H1 (cell line): ENCODE results near the gene FOLR1. TPM values are rescaled to one million over a fixed set of nuclear protein-coding genes. Genes with fewer than 3 reads are reported as not detected.

Source experiments
- CTCF ChIA-PET: fragments of 300-600 bp; sonication (Branson Sonifier 250); formaldehyde crosslinking; loops from one replicate; lab custom pipeline; 2021; ENCODE audit not compliant: partially characterized antibody; lab: Charles Lee
- POLR2A ChIA-PET: fragments of 300-600 bp; sonication (Branson Sonifier 250); formaldehyde crosslinking; loops from one replicate; lab custom pipeline; 2021; ENCODE audit warnings: inconsistent platforms; ENCODE audit not compliant: partially characterized antibody; lab: Charles Lee
- DNase-seq, 2 experiments: peaks; one replicate each; pipeline versions ENCODE4 v3.0.0 to v3.0.0-alpha.2; 2010 to 2022; ENCODE audit warnings: low spot score in 2 of 2, low read depth in 1 of 2, mixed read lengths in 1 of 2
- FAIRE-seq: peaks from 2 replicates; lab custom pipeline; 2011; peaks lifted over from hg19 to GRCh38; lab: Jason Lieb, UNC
- H2AFZ ChIP-seq: 2 replicates; pipeline ENCODE4 v1.8.1; 2012; ENCODE audit warnings: low read length, inconsistent platforms
- H2AK5ac ChIP-seq: 2 replicates; pipeline ENCODE4 v1.6.1; 2013; ENCODE audit warnings: low read depth, low read length
- H2BK120ac ChIP-seq: replicated peaks from 2 replicates; pipeline ENCODE3; 2013; ENCODE audit warnings: low read depth, low read length, inconsistent platforms
- H2BK12ac ChIP-seq: 2 replicates; pipeline ENCODE4 v1.6.1; 2013; ENCODE audit warnings: low read depth, low read length
- H2BK15ac ChIP-seq: 2 replicates; pipeline ENCODE4 v1.6.1; 2013; ENCODE audit warnings: low read length
- H2BK20ac ChIP-seq: 2 replicates; pipeline ENCODE4 v1.6.1; 2013; ENCODE audit warnings: low read length
- H2BK5ac ChIP-seq: 2 replicates; pipeline ENCODE4 v1.6.1; 2013; ENCODE audit warnings: low read depth, low read length
- H3K14ac ChIP-seq: 2 replicates; pipeline ENCODE4 v1.6.1; 2013; ENCODE audit warnings: inconsistent platforms; ENCODE audit not compliant: insufficient read length
- H3K18ac ChIP-seq: 2 replicates; pipeline ENCODE4 v1.6.1; 2013; ENCODE audit warnings: low read length; ENCODE audit errors: extremely low read depth
- H3K23ac ChIP-seq: 2 replicates; pipeline ENCODE4 v1.6.1; 2013; ENCODE audit warnings: inconsistent platforms; ENCODE audit not compliant: insufficient read length
- H3K23me2 ChIP-seq: 2 replicates; pipeline ENCODE4 v1.6.1; 2013; ENCODE audit warnings: low read depth, low read length
- H3K27ac ChIP-seq: 2 replicates; pipeline ENCODE4 v1.6.1; 2011; ENCODE audit warnings: low read depth, low read length, inconsistent platforms
- H3K27me3 ChIP-seq, 4 experiments: replicated peaks in 1 of 4; 1 replicate in 1 of 4; 2 replicates in 3 of 4; pipeline versions ENCODE4 v1.6.1 to v1.8.1; 2011 to 2013; ENCODE audit warnings: low read length in 3 of 4, mild to moderate bottlenecking in 3 of 4, inconsistent platforms in 2 of 4, mixed read lengths in 2 of 4, moderate library complexity in 1 of 4; ENCODE audit not compliant: control insufficient read depth in 3 of 4, insufficient read depth in 3 of 4; ENCODE audit errors: extremely low read depth in 1 of 4
- H3K36me3 ChIP-seq, 4 experiments: 2 replicates each; pipeline versions ENCODE4 v1.6.1 to v1.8.1; 2011 to 2013; ENCODE audit warnings: mild to moderate bottlenecking in 4 of 4, low read length in 3 of 4, moderate library complexity in 2 of 4, control low read depth in 1 of 4, inconsistent platforms in 1 of 4; ENCODE audit not compliant: insufficient read depth in 4 of 4, control insufficient read depth in 2 of 4
- H3K4ac ChIP-seq: replicated peaks from 2 replicates; pipeline ENCODE3; 2013; ENCODE audit warnings: low read length, low read depth, mixed read lengths, inconsistent platforms; ENCODE audit not compliant: insufficient read length
- H3K4me1 ChIP-seq, 4 experiments: replicated peaks in 1 of 4; 1 replicate in 1 of 4; 2 replicates in 3 of 4; pipeline versions ENCODE4 v1.6.1 to v1.8.1; 2011 to 2013; ENCODE audit warnings: low read length in 3 of 4, inconsistent platforms in 2 of 4, mixed read lengths in 1 of 4; ENCODE audit not compliant: insufficient read depth in 4 of 4, control insufficient read depth in 3 of 4
- H3K4me2 ChIP-seq, 2 experiments: 2 replicates each; pipeline versions ENCODE4 v1.6.1 to v1.8.1; 2011 to 2013; ENCODE audit warnings: low read depth in 2 of 2, low read length in 2 of 2, control low read depth in 1 of 2, inconsistent platforms in 1 of 2, mild to moderate bottlenecking in 1 of 2; ENCODE audit not compliant: insufficient read depth in 1 of 2
- H3K4me3 ChIP-seq, 4 experiments: fragments of 200-600, 300-600 bp in 1 of 4; sonication (generic), shearing (Covaris generic), sonication (Bioruptor Twin) in 1 of 4; 2 replicates each; pipeline versions ENCODE4 v1.5.1 to v1.8.1; 2011 to 2016; ENCODE audit warnings: low read length in 4 of 4, low read depth in 3 of 4, control low read depth in 2 of 4, inconsistent platforms in 2 of 4, mild to moderate bottlenecking in 2 of 4, mixed read lengths in 1 of 4, moderate library complexity in 1 of 4; ENCODE audit not compliant: insufficient read depth in 2 of 4; ENCODE audit errors: extremely low read depth in 1 of 4
- H3K56ac ChIP-seq: replicated peaks from 2 replicates; pipeline ENCODE3; 2013; ENCODE audit warnings: low read depth, mild to moderate bottlenecking, mixed read lengths, low read length, inconsistent platforms; ENCODE audit not compliant: insufficient read length
- H3K79me1 ChIP-seq: 2 replicates; pipeline ENCODE4 v1.6.1; 2013; ENCODE audit warnings: low read depth, low read length, control low read depth
- H3K79me2 ChIP-seq, 2 experiments: 2 replicates each; pipeline versions ENCODE4 v1.6.1 to v1.8.1; 2012 to 2013; ENCODE audit warnings: low read length in 2 of 2, mild to moderate bottlenecking in 2 of 2, inconsistent platforms in 1 of 2; ENCODE audit not compliant: insufficient read depth in 2 of 2, control insufficient read depth in 1 of 2
- H3K9ac ChIP-seq, 4 experiments: replicated peaks in 1 of 4; 1 replicate in 1 of 4; 2 replicates in 3 of 4; pipeline versions ENCODE4 v1.6.1 to v1.8.1; 2011 to 2013; ENCODE audit warnings: low read depth in 3 of 4, low read length in 3 of 4, control low read depth in 2 of 4, mild to moderate bottlenecking in 2 of 4, moderate library complexity in 2 of 4, inconsistent platforms in 1 of 4; ENCODE audit errors: extremely low read depth in 1 of 4
- H3K9me3 ChIP-seq, 2 experiments: 2 replicates each; pipeline versions ENCODE4 v1.6.1 to v1.8.1; 2012 to 2013; ENCODE audit warnings: mild to moderate bottlenecking in 2 of 2, moderate library complexity in 2 of 2, control low read depth in 1 of 2, inconsistent platforms in 1 of 2, low read depth in 1 of 2, low read length in 1 of 2, mixed read lengths in 1 of 2; ENCODE audit not compliant: insufficient read depth in 2 of 2
- H4K20me1 ChIP-seq, 2 experiments: replicated peaks in 1 of 2; 2 replicates each; pipeline versions ENCODE3 to v1.8.1; 2011 to 2013; ENCODE audit warnings: inconsistent platforms in 2 of 2, low read length in 2 of 2, mild to moderate bottlenecking in 1 of 2; ENCODE audit not compliant: insufficient read depth in 2 of 2, control insufficient read depth in 1 of 2
- H4K5ac ChIP-seq: 2 replicates; pipeline ENCODE4 v1.6.1; 2013; ENCODE audit warnings: low read length, low read depth, mixed read lengths, inconsistent platforms; ENCODE audit not compliant: insufficient read length
- H4K8ac ChIP-seq: 2 replicates; pipeline ENCODE4 v1.8.0; 2013; ENCODE audit warnings: mild to moderate bottlenecking, moderate library complexity, low read length, inconsistent platforms; ENCODE audit not compliant: insufficient read depth; ENCODE audit errors: extremely low read depth
- H4K91ac ChIP-seq: replicated peaks from 2 replicates; pipeline ENCODE3; 2013; ENCODE audit warnings: low read length, mixed read lengths, inconsistent platforms; ENCODE audit not compliant: insufficient read length
- ATF2 ChIP-seq: IDR thresholded peaks from 2 replicates; pipeline ENCODE4 v1.6.1; 2012; ENCODE audit warnings: low read length, inconsistent platforms
- ATF3 ChIP-seq: IDR thresholded peaks from 2 replicates; pipeline ENCODE4 v1.6.1; 2011; ENCODE audit warnings: low read depth, mild to moderate bottlenecking, low read length; ENCODE audit not compliant: insufficient read depth
- BRCA1 ChIP-seq: IDR thresholded peaks from 2 replicates; pipeline ENCODE4 v1.6.1; 2012; ENCODE audit warnings: low read depth, low read length, improper control_type of control experiment
- JUN ChIP-seq: IDR thresholded peaks from 2 replicates; pipeline ENCODE4 v1.6.1; 2011; ENCODE audit warnings: low read depth, mild to moderate bottlenecking, improper control_type of control experiment, low read length
- NANOG ChIP-seq: IDR thresholded peaks from 2 replicates; pipeline ENCODE4 v1.6.1; 2011; ENCODE audit warnings: low read length, low read depth, mild to moderate bottlenecking, inconsistent platforms; ENCODE audit not compliant: insufficient read depth, poor library complexity, severe bottlenecking
- POU5F1 ChIP-seq: IDR thresholded peaks from 2 replicates; pipeline ENCODE4 v1.6.1; 2011; ENCODE audit warnings: low read depth, mild to moderate bottlenecking, low read length, moderate library complexity
- RXRA ChIP-seq: IDR thresholded peaks from 2 replicates; pipeline ENCODE4 v1.6.1; 2011; ENCODE audit warnings: low read depth, mild to moderate bottlenecking, low read length, moderate library complexity; ENCODE audit not compliant: insufficient read depth
- SP1 ChIP-seq: IDR thresholded peaks from 2 replicates; pipeline ENCODE4 v1.6.1; 2011; ENCODE audit warnings: low read depth, low read length
- SP4 ChIP-seq: IDR thresholded peaks from 2 replicates; pipeline ENCODE4 v1.6.1; 2012; ENCODE audit warnings: low read length, inconsistent platforms
- SUZ12 ChIP-seq: fragments of 200-600 bp; sonication (generic); IDR thresholded peaks from 2 replicates; pipeline ENCODE4 v1.6.1; 2012; ENCODE audit warnings: mild to moderate bottlenecking, inconsistent platforms, low read length, moderate library complexity, mixed read lengths
- TAF1 ChIP-seq: IDR thresholded peaks from 2 replicates; pipeline ENCODE4 v1.6.1; 2011; ENCODE audit warnings: mild to moderate bottlenecking, low read depth, low read length
- WGBS, 2 experiments: shearing (Covaris generic) in 1 of 2; methylation state at CpG; one replicate each; pipeline versions ENCODE4 v1.1.6 to v1.1.7; 2013 to 2015; ENCODE audit warnings: low lambda C conversion rate in 2 of 2, mixed read lengths in 2 of 2, inconsistent platforms in 1 of 2, low coverage in 1 of 2, missing lambda C conversion rate in 1 of 2; ENCODE audit not compliant: insufficient replicate concordance in 2 of 2, insufficient coverage in 1 of 2, insufficient read length in 1 of 2; ENCODE audit errors: extremely low coverage in 1 of 2, missing lambda C conversion rate in 1 of 2; 5-methylcytosine and 5-hydroxymethylcytosine counted together
- polyA plus RNA-seq, 7 experiments: library from polyadenylated mRNA; depleted of rRNA in 3 of 7; stranded (reverse) in 5 of 7; unstranded in 2 of 7; fragments of >200 nt in 5 of 7; fragments of 200-250 nt in 2 of 7; gene quantifications; 1 replicate in 5 of 7; 2 replicates in 1 of 7; 4 replicates in 1 of 7; pipeline versions ENCODE4 v1.2.1 to v1.2.3, GENCODE V29; 2011 to 2013; ENCODE audit warnings: missing spikeins in 2 of 7, mixed read lengths in 2 of 7
- total RNA-seq: library from RNA; stranded (reverse); fragmentation: NEBNext Ultra II Directional; extraction: Animal tissue kit (Norgen Biotek cat#: 25700); gene quantifications from 2 replicates; pipeline ENCODE4 v1.2.1, GENCODE V29; 2021

FOLR1 gene
- total and polyA plus RNA-seq, 2 of the 8 experiments (the other 6 are each of a cell fraction or from before 2014, with no cell fraction given), result 1.3 TPM; not detected in 1

GRCh38 chr11:72241291-72241781 lies 49.4 kb downstream of the FOLR1 start:
- ChIA-PET POLR2A (interaction anchor here (1.7 to 7.7 kb wide), 2 partner anchors 16 to 129 kb away, joined by 7 to 160 read pairs; partner anchors contain the start of genes ANAPC15 and INPPL1), CTCF (interaction anchor here (0.6 to 10.0 kb wide), 6 partner anchors 13 to 190 kb away, joined by 3 to 101 read pairs (median 4); partner anchors contain the start of gene CLPB)
- Histone ChIP-seq H3K4me1 (peaks cover 5 to 40% (median 24%) of the 10 kb centered on the region in 4 experiments), H3K4me3 (peak overlapping the region in 1 of 4 experiments; percentile 60; a peak in 2 of 8 replicates), H2BK12ac (no peak overlapping the region), H3K9ac (no peak overlapping the region), H2BK20ac (no peak overlapping the region), H2BK15ac (no peak overlapping the region), H3K4me2 (peak overlapping the region; percentile 87 to 90; a peak in 3 of 4 replicates), H2BK5ac (no peak overlapping the region), H4K20me1 (peaks cover 8 to 11% of the 10 kb centered on the region in 2 experiments), H3K79me2 (no peaks in the 10 kb centered on the region), H3K4ac (no peak overlapping the region), H4K91ac (no peak overlapping the region), H3K23me2 (peaks cover 20% of the 10 kb centered on the region; the same call in 1 of the 2 replicates), H3K18ac (no peak overlapping the region), H3K27ac (no peak overlapping the region), H3K23ac (no peak overlapping the region), H3K36me3 (peaks cover 2 to 10% (median 7%) of the 10 kb centered on the region in 4 experiments; a peak in 6 of 8 replicates), H3K56ac (no peak overlapping the region), H4K8ac (no peak overlapping the region; the same call in 1 of the 2 replicates), H3K27me3 (peaks cover 62 to 78% (median 75%) of the 10 kb centered on the region in 4 experiments), H3K14ac (no peak overlapping the region), H3K79me1 (no peaks in the 10 kb centered on the region), H2AFZ (no peak overlapping the region), H4K5ac (no peak overlapping the region), H3K9me3 (no peaks in the 10 kb centered on the region; a peak in 1 of 4 replicates), H2BK120ac (no peak overlapping the region), H2AK5ac (no peak overlapping the region)
- 11% methylated on average over 6 of the region's 20 CpGs; no CpG with 5 or more reads in 1 of the 2 experiments for WGBS, 2 experiments
- FAIRE-seq (no peak), DNase-seq (peak in 1 of 2 experiments; percentile 53)
- TF ChIP-seq RXRA, result no peak
- no peak for TF ChIP-seq SP4
- no peak for TF ChIP-seq NANOG
- no peak for TF ChIP-seq SP1
- no peak for TF ChIP-seq SUZ12
- TF ChIP-seq POU5F1, result no peak
- TF ChIP-seq TAF1, result no peak
- no peak for TF ChIP-seq ATF3
- TF ChIP-seq ATF2, result no peak
- no peak for TF ChIP-seq BRCA1
- TF ChIP-seq JUN, result no peak
